LNCAP (cell line): ENCODE data around the gene SLC7A6OS.

Source experiments
- CTCF ChIP-seq: fragments of 450-650 bp; IDR thresholded peaks from 2 replicates; pipeline ENCODE4 v1.5.1; 2017; ENCODE audit warnings: mild to moderate bottlenecking

The SLC7A6OS gene

GRCh38 chr16:68342620-68343019 lies 31.9 kb upstream of the SLC7A6OS start:
- TF ChIP-seq CTCF: no peak

- TF ChIP-seq CTCF: no peak
Measured at GRCh38 chr16:68339214-68339613, 28.5 kb upstream of the SLC7A6OS start.

- TF ChIP-seq CTCF: no peak
Measured at GRCh38 chr16:68338326-68339119, 27.8 kb upstream of the SLC7A6OS start.

GRCh38 chr16:68335175-68335574 lies 24.4 kb upstream of the SLC7A6OS start:
- no peak for TF ChIP-seq CTCF

- TF ChIP-seq CTCF: no peak
Measured at GRCh38 chr16:68332411-68333121, 21.8 kb upstream of the SLC7A6OS start.

GRCh38 chr16:68331879-68332410 lies 21.2 kb upstream of the SLC7A6OS start:
- TF ChIP-seq CTCF: no peak

GRCh38 chr16:68328860-68329390 lies 18.2 kb upstream of the SLC7A6OS start:
- no peak for TF ChIP-seq CTCF
